Smooth muscle cell of bladder (primary cell): ENCODE results near the gene VIPAS39. TPM values are rescaled to one million over a fixed set of nuclear protein-coding genes. Genes with fewer than 3 reads are reported as not detected.

Experiments used
- total RNA-seq: library from RNA; depleted of rRNA; stranded (reverse); fragments of >200 nt; gene quantifications from 2 replicates; pipeline ENCODE4 v1.2.3, GENCODE V29; 2014

The VIPAS39 gene
- 27.7 and 27.8 TPM in 2 replicates for total RNA-seq

DNA sequence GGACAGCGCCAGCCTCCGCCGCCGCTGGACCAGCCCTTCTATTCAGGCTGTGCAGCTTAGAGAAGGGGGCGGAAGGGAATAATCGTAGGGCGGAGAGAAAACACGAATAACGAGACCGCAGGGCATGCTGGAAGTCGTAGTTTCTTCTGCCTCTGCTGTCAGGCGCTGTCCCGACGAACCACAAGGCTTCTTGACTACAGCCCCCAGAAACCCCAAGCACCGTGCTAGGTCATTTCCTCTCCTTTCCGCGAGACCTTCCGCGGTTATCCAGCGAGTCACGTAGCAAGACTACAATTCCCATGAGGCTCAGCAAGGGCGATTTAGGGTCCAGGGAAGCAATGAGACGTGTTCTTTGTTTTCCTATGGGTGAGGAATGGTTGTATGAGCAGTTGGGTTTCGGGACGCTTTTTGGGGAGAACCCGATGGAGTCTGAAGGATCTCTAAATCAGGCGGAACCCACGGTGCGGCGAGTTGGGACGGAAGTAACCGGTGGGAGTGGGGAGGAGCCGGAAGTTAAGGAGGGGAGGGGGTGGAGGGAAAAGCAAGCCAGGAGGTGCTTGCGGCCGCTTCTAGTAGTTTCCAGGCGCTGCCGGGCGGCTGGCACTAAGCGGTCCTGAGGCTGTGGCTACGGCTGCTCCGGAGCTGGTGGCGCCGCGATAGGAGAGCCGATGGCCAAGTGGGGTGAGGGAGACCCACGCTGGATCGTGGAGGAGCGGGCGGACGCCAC, at the start of gene VIPAS39, which contains the start of gene AHSA1:
Gene VIPAS39 (minus strand): TSS at position 80 of the 727 bp plus-strand sequence. CDS start 3,499 bp downstream, outside the sequence.
Gene AHSA1 (plus strand): TSS at position 572 of the 727 bp plus-strand sequence. CDS start 97 bp downstream, at position 669.

DNA sequence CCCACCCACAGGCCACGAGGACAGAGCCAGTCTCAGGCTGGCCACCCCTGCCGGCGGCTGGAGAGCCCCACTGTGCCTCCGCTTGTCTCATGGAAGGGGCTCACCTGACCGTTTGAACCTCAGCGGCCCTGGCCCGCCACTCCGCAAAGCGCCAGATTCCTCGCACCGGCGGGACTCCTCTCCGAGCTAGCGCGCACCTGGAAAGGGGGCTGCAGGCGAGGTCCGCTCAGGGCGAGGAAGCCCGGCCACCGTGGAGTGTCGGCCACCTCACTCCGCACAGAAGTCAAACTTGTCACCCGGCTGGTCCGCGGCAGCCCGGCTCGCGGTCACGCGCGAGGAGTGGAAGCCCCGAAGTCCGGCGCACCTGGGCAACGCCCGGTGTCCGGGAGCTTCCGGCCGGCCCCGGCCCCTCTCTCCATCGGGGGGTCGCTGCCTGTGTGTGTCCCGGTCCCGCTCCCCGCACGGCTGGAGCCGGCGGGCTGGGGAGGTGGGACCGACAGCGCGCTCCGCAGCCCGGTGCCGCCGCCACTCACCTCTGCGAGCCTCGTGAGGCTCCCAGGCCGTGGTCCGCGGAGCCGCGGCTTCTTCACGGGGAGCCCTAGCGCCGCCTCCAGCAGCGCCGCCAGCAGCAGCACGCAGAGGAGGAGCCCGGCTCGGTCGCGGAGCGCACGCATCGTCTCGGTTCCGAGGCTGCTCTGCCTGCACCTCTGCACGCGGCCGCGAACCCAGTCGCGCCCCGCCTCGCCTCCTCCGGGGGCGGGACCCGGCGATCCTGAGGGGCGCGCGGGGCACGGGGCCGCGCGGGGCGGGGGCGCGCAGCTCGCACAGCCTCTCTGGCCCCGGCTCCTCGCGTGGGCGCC, 40.9 kb upstream of the VIPAS39 start, which contains the start of gene ISM2:
Gene ISM2 (minus strand): TSS at position 697 of the 860 bp plus-strand sequence. CDS start 23 bp downstream, at position 674.

DNA sequence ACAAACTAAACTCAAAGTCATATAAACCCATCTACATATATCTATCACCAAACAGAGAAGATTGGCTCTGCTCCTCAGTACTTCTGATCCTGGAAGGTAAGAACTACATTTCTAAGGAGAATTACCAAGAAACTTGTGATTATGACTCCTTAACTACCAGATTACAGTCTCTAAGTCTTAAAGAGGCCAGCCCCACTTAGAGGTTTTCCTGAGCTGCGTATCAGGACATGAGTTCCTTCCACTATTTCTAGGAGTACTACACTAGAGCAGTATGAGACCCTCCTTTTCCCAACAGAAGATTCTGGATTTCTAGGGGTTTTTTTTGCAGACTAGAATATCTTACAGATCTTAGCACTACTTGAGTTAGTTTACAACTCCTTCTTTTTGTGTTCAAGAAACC, 34.0 kb downstream of the VIPAS39 start, which contains the start of gene NOXRED1:
Gene NOXRED1 (minus strand): TSS at position 101 of the 400 bp plus-strand sequence. CDS start 634 bp downstream, outside the sequence.

DNA sequence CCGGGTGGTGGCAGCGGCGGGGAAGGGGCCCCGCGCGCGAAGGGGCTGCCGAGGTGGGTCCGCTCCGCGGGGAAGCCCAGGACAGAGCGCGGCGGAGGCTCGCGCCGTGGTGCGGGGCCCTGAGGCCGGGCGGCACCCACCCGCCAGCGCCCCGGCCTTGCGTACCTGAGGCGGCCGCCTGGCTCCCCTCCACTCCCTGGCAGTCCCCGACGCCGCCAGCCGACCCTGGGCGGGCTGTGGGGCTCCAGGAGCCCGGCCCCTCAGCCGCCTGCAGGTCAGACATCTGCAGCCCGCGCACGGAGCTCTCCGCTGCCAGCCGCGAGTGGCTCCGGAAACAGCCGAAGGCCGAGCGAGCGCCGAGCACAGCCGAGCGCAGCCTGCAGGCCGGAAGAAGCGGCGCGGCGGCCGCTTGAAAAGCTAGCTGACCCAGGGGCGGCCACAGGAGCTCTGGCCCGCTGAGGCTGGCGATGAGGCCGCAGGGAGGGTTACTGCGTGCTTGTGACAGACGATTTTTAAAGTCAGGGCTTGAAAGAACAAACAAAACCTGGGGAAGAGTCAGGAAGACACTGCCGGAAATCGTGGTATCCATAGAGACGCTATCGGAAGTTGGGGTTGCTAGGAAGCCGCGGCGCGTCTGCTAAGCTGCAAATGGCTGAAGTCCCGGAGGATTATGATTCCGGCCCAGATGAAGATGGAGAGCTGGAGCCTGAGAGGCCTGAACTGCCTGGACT, 80.5 kb downstream of the VIPAS39 start, which contains the start of the genes SAMD15 and TMED8:
Gene SAMD15 (plus strand): TSS at position 609 of the 731 bp plus-strand sequence. CDS start 40 bp downstream, at position 649.
Gene TMED8 (minus strand): TSS at position 324 of the 731 bp plus-strand sequence. CDS start 41 bp downstream, at position 283.

Other genes starting within 250 kb of the VIPAS39 start
- not detected in 2 replicates for gene NGB, start 186.4 kb downstream of the VIPAS39 start, total RNA-seq
- 9.0 and 9.9 TPM in 2 replicates for gene POMT2, start 136.7 kb downstream of the VIPAS39 start, total RNA-seq
- 24.4 and 48.8 TPM in 2 replicates for gene GSTZ1, start 136.6 kb downstream of the VIPAS39 start, total RNA-seq
- 9.7 and 9.8 TPM in 2 replicates for gene TMED8, start 80.5 kb downstream of the VIPAS39 start, total RNA-seq
- gene SAMD15, start 80.2 kb downstream of the VIPAS39 start, total RNA-seq, result 3.1 TPM in 2 replicates
- 0.09 and 0.14 TPM in 2 replicates for gene NOXRED1, start 34.1 kb downstream of the VIPAS39 start, total RNA-seq
- 95.4 and 136 TPM in 2 replicates for gene AHSA1, start 492 bp upstream of the VIPAS39 start, total RNA-seq
- gene ISM2, start 41.2 kb upstream of the VIPAS39 start, total RNA-seq, result 0.14 and 0.55 TPM in 2 replicates
- gene SPTLC2, start 159.0 kb upstream of the VIPAS39 start, total RNA-seq, result 15.8 and 17.5 TPM in 2 replicates